Measurements from ENCODE around the gene LNP1.
"Not testable (repeated sequence)": the region's sequence is repeated elsewhere in the genome, so short reads cannot be mapped to it uniquely, and the experiment has no call there.

Gene LNP1, protein sequence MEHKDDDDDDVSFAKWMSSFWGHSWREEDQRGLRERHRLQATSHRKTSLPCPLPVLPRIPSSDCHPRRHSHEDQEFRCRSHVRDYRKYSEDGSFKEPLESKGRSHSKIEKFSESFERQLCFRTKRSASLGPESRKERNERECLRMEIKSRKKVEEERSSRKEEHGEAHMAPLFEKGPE

DNA sequence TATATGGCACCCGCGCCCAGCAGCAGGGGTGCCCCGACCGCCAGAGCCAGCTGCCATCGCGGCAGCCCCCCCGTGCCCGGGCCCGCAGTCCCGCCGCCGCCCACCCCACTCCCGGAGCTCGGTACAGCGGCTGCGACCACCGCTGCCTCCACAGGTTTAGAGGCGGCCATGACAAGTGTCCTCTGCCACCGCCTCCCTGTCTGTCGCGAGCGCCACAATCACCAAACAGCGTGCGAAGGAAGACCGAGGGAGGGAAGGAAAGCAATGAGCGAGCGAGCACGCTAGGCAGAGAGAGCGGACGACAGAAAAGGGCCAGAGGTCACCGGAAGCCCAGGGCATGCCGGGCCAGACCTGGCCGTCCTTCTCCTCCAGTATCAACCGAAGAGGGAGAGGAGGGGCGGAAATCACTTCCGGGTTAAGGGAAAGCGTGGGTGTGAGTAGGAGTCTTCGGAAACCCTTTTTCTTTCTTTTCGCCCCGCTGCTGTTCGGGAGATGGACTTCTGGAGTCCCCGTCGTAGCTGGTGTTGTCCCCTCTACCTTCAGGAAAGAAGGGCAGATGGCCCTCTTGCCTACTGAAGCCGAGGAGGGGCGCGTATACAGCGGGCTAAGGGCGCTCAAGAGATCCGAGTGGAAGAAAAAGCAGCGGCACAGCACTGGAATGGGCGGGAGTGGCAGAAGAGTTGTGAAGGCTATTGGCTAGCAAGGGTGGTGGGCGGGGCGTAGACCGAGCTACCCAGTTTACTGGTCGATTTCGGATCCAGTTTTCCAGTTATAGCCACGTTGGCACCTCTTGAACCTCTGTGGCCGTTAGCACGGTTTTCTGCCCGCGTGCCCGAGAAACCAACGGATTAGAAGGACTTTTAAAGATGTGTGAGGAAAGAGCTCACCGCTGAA, at the start of gene LNP1, which contains the start of gene TOMM70:
TSS of gene LNP1 (plus strand) at position 760 of the 894 bp plus-strand sequence. CDS start 28,191 bp downstream, outside the sequence.
TSS of gene TOMM70 (minus strand) at position 310 of the 894 bp plus-strand sequence. CDS start at position 170, 140 bp downstream.
- DNase-seq = peak; percentile 69 to 99 (median 95)

- DNase-seq = not testable (repeated sequence)
Measured at GRCh38 chr3:100351770-100352169, 49.6 kb upstream of the LNP1 start.

- no peak for DNase-seq
Measured at GRCh38 chr3:100352296-100353231, 48.8 kb upstream of the LNP1 start.

- DNase-seq = no peak
Measured at GRCh38 chr3:100354850-100355249, 46.5 kb upstream of the LNP1 start.

- no peak for DNase-seq
Measured at GRCh38 chr3:100358413-100358812, 42.9 kb upstream of the LNP1 start.

- no peak for DNase-seq
Measured at GRCh38 chr3:100359035-100359434, 42.3 kb upstream of the LNP1 start.

DNA sequence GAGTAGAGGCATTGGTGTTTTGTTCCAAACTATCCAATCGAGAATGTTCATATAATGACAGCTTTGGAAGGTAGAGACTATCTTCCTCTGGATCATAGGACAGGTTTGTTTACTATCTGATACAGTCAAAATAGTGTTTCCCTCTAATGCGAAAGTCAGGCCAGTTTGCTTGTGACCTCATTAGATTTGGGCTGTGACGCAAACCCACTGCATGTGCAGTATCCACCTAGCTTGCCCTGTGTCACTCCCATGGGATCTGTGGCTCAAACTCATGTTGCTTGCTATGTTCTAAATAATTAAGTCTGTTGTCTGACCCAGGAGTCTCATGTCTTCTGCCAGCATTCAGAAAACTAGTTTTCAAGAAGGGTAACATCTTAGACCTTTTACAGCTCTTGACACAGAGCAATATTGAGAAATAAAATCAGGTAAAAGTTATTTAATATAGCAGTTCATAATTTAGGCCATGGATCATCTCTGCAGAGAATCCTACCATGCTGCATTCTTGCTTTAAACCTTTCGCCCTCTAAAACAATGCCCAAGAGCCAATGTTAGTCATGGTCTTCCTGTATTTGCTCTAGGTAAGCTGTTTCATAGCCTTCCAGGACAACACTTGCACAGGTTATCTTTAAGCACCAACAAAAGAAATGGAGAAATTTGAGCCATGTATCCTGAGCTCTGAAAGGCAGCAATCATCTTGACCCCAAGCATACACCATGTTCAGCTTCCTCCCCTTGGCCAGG, 40.4 kb upstream of the LNP1 start:
- no peak for DNase-seq

DNA sequence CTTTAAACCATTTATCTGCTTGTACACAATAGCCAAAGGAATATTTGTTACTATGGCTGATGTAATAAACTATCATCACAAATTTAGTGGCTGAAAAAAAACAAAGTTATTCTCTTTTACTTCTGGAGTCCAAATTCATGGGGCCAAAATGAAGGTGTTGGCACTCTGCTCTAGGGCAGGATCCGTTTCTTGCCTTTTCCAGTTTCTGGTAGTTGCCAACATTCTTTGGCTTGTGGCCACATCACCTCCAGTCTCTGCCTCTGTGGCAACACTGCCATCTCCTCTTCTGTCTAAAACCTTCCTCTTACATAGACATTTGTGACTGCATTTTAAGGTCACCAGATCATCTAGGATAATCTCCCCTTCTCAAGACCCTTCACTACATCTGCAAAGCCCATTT, 39.4 kb upstream of the LNP1 start:
- no peak for DNase-seq

GRCh38 chr3:100364421-100364820, 36.9 kb upstream of the LNP1 start:
- DNase-seq = no peak

DNA sequence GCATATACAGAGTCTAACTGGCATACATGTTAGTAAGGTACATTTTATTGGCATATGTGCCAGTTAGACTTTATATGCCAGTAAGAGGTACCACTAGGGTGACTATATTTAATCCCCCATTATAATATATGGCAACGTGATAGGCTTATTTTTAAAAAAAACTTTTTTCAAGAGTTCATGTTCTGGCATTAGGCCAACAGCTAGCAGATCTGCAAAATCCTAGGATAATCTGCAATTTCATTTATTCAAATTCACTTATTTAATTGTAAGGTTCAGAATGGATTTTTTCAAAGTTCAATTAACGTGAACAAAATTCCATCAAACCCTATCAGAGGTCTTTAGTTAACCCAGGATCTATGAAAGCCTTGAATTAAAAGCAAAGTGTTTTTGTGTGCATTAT, 34.9 kb upstream of the LNP1 start:
- no peak for DNase-seq

- DNase-seq = no peak
Measured at GRCh38 chr3:100368441-100368840, 32.9 kb upstream of the LNP1 start.

GRCh38 chr3:100370756-100371155, 30.6 kb upstream of the LNP1 start:
- no peak for DNase-seq

- no peak for DNase-seq
Measured at GRCh38 chr3:100374521-100374920, 26.8 kb upstream of the LNP1 start.

GRCh38 chr3:100376301-100376700, 25.0 kb upstream of the LNP1 start:
- no peak for DNase-seq

DNA sequence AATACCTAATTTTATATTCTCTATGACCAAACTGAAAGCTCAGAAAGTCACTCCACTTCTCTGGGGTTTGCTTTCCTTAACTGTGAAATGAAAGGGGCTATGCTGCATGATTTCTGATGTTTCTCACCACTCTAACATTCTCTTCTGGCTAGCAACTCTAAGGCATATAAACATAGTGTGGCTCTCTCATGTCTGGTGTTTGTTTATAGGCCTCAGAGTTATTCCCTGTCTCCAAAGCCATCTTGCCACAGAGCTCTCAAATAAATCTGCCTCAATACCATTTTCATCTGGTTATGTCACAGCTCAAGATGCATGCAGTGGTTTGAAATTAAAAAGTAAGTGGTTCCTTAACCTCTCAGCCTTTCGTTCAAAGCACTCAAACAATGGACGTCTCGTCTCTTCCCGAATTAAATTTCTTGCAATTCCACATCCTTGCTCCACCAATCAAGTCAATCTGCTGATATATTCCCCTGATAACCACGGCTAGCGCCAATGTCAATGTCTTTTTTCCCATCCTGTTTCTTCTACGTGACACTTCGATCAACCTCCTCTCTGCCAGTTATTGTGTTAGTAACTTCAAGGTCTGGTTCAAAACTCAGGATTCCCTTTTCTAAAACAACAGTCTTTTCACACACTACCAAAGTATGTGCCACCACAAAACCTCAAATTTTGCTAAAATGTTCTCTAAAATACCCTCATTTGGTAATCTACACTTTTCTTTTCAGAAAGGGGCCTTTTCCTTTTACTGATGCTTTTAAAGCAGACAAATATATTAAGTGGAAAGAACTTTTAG, 16.4 kb upstream of the LNP1 start:
- no peak for DNase-seq

GRCh38 chr3:100386437-100387074, 14.8 kb upstream of the LNP1 start:
- no peak for DNase-seq

- DNase-seq = no peak
Measured at GRCh38 chr3:100389025-100389424, 12.3 kb upstream of the LNP1 start.

GRCh38 chr3:100395679-100396431, 5.5 kb upstream of the LNP1 start:
- DNase-seq = no peak

DNA sequence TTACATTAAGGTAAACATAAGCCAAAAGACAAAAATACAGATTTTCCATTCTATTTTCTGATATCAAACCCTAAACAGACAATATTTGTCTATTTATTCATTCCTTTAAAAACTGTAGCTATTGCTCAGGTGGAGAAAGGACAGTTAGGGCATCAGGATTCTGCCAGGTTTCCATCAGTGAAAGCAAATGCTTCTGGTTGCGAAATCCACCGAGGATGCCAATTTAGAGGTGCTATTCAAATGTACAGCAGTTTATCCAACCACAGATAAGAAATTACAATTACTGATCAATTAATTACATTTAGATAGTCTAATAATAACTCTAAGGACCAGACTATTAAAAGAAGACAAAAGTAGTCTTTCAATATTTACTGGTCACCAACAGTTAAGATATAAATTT, 4.4 kb upstream of the LNP1 start:
- DNase-seq = no peak

Data from amygdala (tissue), 56 donors.